LNCaP clone FGC (cell line): Measurements from ENCODE around the gene IP6K2.
"Not testable (repeated sequence)": the region's sequence is repeated elsewhere in the genome, so short reads cannot be mapped to it uniquely, and the experiment has no call there.

ENCODE experiments used
- DNase-seq: peaks from one replicate; pipeline ENCODE4 v3.0.0-alpha.2; 2011; ENCODE audit warnings: low read depth
- H3K4me3 ChIP-seq: 2 replicates; pipeline ENCODE4 v1.5.1; 2011; ENCODE audit warnings: mild to moderate bottlenecking, low read depth, low read length, control low read depth
- CTCF ChIP-seq: IDR thresholded peaks from 2 replicates; pipeline ENCODE4 v1.5.1; 2012; ENCODE audit warnings: mild to moderate bottlenecking; ENCODE audit not compliant: control insufficient read depth, insufficient read depth; ENCODE audit errors: extremely low read depth

IP6K2 gene

GRCh38 chr3:48748754-48749153 lies 31.7 kb upstream of the IP6K2 start:
- no peak for DNase-seq
- TF ChIP-seq CTCF, result no peak
- H3K4me3 ChIP-seq, result no peak overlapping the region

GRCh38 chr3:48747706-48748105 lies 30.7 kb upstream of the IP6K2 start:
- no peak for TF ChIP-seq CTCF
- no peak overlapping the region for H3K4me3 ChIP-seq
- DNase-seq, result peak; percentile 33

GRCh38 chr3:48747015-48747615 lies 30.1 kb upstream of the IP6K2 start:
- TF ChIP-seq CTCF, result no peak
- no peak for DNase-seq

GRCh38 chr3:48743773-48744172 lies 26.8 kb upstream of the IP6K2 start:
- no peak for DNase-seq
- TF ChIP-seq CTCF, result no peak
- H3K4me3 ChIP-seq, result no peak overlapping the region

More at GRCh38 chr3:48747015-48747615, 30.1 kb upstream of the IP6K2 start:
- no peak overlapping the region for H3K4me3 ChIP-seq

- not testable (repeated sequence) for DNase-seq, H3K4me3 ChIP-seq
Measured at GRCh38 chr3:48741226-48741625, 24.2 kb upstream of the IP6K2 start.

GRCh38 chr3:48739955-48740823 lies 23.2 kb upstream of the IP6K2 start:
- H3K4me3 ChIP-seq, result no peak overlapping the region
- peak; percentile 79 for DNase-seq
- TF ChIP-seq CTCF, result peak; percentile 89

GRCh38 chr3:48739617-48739954 lies 22.6 kb upstream of the IP6K2 start:
- no peak for DNase-seq
- no peak overlapping the region for H3K4me3 ChIP-seq
- no peak for TF ChIP-seq CTCF
